GM18526 (cell line): ENCODE measurements around the gene DLEC1.

Experiments
- POLR2A ChIP-seq: IDR thresholded peaks from 3 replicates; pipeline ENCODE4 v1.6.1; 2011; ENCODE audit not compliant: insufficient read length; ENCODE audit errors: extremely low read depth

The DLEC1 gene

GRCh38 chr3:38140326-38141172 is 101.5 kb downstream of the DLEC1 start:
- TF ChIP-seq POLR2A = no peak

- TF ChIP-seq POLR2A = no peak
Measured at GRCh38 chr3:38141173-38141951, 102.4 kb downstream of the DLEC1 start.

- TF ChIP-seq POLR2A = no peak
Measured at GRCh38 chr3:38141952-38142273, 102.9 kb downstream of the DLEC1 start.

GRCh38 chr3:38142959-38143358 is 104.0 kb downstream of the DLEC1 start:
- no peak for TF ChIP-seq POLR2A

GRCh38 chr3:38143511-38143910 is 104.5 kb downstream of the DLEC1 start:
- no peak for TF ChIP-seq POLR2A

- TF ChIP-seq POLR2A = no peak
Measured at GRCh38 chr3:38146504-38146903, 107.5 kb downstream of the DLEC1 start.

GRCh38 chr3:38147421-38147820 is 108.4 kb downstream of the DLEC1 start:
- TF ChIP-seq POLR2A = no peak

- TF ChIP-seq POLR2A = no peak
Measured at GRCh38 chr3:38148311-38148882, 109.4 kb downstream of the DLEC1 start.

- no peak for TF ChIP-seq POLR2A
Measured at GRCh38 chr3:38149708-38150107, 110.7 kb downstream of the DLEC1 start.

GRCh38 chr3:38150780-38151528 is 111.9 kb downstream of the DLEC1 start:
- TF ChIP-seq POLR2A = no peak

- TF ChIP-seq POLR2A = no peak
Measured at GRCh38 chr3:38151667-38152265, 112.8 kb downstream of the DLEC1 start.

- TF ChIP-seq POLR2A = no peak
Measured at GRCh38 chr3:38152609-38153008, 113.6 kb downstream of the DLEC1 start.

- no peak for TF ChIP-seq POLR2A
Measured at GRCh38 chr3:38153221-38153620, 114.2 kb downstream of the DLEC1 start.

- no peak for TF ChIP-seq POLR2A
Measured at GRCh38 chr3:38154033-38154494, 115.1 kb downstream of the DLEC1 start.
